Hematopoietic multipotent progenitor cell treated with erythropoietin and hydrocortisone succinate and interleukin-3 and kit ligand, for 17 days (in vitro differentiated cells): ENCODE measurements around the gene SHOC2.

Experiments used
- DNase-seq: peaks from one replicate; pipeline ENCODE4 v3.0.0-alpha.2; 2015; ENCODE audit warnings: low spot score

Gene SHOC2

DNA sequence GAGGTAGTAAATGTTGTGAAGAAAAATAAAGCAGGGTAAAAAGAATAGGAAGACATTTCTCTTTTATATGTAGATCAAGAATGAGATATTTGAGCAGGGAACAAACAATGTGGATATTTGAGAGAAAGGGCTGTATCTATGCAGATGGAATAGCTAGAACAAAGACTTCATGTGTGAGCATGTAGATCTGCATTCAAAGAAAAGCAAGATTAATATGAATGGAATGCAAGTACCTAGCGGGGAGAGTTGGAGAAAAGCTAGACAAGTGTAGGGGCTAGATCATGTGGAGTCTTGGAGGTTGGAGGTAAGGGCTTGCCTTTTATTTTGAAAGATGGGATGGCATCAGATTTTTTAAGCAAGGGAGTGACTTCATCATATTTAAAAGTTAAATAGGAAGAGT is 27.1 kb downstream of the SHOC2 start:
- no peak for DNase-seq

DNA sequence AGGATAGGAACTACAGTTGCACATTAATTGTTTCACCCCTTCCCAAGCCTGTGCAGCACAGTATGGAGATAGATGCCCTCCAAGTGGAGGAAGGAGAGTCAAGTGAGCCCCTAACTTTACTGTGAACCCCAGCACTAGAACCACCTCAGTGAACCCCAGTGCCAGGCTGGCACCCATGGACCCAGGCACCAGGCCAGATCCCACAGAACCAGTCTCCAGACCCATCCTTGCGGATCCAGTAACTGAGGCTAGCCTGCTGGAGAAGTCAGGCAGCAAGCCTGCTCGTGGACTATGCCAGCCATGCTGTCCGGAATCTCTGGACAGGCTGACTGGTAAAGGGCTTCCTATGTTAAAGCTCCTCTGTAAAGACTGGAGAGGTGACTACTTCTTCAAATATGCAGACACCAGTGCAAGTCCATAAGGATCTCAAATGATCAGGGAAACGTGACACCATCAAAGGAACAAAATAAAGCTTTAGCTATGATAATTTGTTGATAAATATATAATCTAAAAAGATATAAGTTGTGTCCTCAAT is 27.7 kb downstream of the SHOC2 start:
- DNase-seq = no peak

DNA sequence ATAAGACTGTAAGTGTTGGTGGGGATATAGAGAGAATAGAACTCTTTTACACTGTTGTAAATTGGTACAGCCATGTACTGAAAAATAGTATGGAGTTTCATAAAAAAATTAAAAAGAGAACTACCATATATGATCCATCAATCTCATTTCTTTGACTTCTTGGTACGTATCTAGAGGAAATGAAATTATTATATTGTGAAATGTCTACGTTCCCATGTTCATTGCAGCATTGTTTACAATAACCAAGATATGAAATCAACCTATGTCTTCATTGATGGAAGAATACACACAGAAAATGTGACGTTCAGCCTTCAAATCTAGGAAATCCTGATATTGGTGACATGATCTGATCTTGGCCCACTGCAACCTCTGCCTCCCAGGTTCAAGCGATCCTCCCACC is 32.0 kb downstream of the SHOC2 start:
- DNase-seq = no peak

DNA sequence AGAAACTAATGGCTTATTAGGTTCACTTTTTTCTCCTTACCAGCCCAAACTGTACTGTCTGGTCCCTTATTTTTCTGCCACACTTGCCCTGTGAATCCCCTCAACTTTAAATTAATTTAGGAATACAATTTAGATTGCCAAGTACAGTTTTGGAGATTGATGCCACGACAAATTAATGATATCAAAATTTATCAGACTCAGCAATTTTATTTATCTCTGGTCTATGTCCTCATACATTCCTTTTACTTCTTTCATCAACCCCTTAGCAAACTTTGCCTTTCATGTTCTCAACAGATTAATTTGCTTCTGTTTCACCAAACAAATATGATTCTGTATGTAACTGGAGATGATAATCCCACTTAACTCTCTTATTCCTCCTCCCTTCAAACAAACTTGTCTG is 38.2 kb downstream of the SHOC2 start:
- DNase-seq = no peak

DNA sequence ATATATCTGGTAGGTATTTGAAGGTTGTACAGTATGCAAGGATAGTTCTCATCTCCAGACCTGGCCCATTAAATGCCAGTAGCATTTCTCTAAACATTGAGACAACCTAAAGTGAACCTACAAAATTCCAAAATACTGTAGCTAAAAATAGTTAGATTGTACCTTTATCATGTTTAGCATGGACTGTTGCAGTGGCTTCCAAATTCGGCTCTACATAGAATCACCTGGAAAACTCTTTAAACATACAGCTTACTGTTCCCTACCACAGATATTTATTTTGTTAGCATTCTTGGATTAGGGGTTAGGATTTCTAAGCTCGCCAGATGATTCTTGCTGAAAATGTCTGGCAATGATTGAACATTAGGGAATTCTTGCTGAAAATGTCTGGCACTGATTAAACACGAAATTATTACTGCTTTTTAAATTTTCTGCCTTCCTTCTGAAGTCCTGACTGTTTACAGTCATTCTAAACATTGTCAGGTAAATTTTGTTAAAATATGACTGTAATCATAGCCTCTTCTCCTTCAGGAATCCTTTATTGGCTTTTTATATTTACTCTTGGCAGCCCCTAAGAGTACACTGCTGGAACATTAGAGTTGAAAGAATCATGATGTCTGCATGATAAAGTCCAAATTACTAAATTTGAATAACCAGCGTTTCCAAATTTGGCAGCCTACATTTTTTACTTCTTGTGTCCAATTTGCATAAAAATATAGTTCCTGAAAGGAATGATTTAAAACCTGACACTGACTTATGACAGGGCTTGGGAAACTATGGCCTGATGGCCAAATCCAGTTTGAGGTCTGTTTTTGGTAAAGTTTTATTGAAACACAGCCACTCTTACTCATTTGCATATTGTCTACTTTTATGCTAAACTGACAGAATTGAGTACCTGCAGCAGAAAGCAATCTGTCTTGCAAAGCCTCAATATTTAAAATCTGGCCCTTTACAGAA is 40.3 kb downstream of the SHOC2 start:
- no peak for DNase-seq

DNA sequence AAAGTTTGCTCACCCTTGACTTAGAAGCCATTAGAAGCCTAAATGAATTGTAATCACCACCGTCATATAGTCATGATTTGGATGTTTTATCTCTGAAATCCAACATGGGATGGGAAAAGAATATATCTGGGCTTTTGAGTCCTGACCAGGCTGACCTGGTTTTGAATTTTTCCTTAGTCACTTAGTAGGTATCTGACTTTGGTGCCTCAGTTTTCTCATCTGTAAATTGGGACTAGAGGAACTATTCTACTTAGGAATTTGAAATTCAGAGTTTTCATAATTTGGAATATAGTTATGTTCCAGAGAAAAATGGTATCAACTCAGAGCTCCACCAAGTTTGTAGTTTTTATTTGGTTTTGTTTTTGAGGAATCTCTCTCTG is 40.9 kb downstream of the SHOC2 start:
- DNase-seq = no peak

DNA sequence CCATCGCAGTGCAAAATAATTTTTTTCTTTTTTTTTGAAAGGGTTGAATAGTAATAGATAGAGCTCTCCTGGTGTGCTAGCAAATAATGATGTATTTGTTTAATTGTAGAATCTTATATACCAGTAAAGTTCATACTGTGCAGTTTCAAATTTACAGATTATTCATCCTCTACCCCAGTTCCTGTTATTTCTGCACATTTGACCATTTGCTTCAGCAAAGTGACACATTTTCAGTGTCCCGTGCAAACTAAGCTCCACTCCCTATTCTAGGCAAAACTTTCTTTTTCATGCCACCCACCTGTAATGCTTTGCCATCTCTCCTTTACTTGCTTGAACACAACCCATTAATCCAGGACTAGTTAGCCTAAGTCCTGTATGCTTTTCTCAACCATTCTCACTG is 43.0 kb downstream of the SHOC2 start:
- DNase-seq = no peak

DNA sequence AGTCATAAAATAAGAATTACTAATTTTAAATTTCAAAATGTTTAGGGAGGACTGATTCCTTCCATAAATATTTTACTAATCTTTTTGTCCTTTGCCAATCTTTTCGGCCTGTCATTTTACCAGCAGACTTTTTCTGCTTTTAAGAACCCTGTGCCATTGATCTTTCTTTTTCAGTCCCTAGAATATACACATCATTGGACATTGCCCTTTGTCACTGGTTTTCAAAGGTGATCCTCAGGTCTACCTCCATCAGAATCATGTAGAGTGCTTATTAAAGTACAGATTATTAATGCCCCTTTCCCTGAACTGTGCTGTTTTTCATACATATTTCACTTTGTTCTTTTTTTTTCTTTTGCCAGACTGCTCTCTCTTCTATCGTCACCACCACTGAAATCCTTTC is 43.8 kb downstream of the SHOC2 start:
- DNase-seq = no peak

DNA sequence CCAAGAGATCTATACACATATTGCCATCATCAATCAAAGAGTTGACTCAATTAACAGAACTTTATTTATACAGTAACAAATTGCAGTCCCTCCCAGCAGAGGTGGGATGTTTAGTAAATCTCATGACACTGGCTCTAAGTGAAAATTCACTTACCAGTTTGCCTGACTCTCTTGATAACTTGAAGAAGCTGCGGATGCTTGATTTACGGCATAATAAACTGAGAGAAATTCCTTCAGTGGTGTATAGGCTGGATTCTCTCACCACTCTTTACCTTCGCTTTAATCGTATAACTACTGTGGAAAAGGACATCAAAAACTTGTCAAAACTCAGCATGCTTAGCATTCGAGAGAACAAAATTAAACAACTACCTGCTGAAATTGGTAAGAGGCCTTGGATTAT is 45.3 kb downstream of the SHOC2 start:
- DNase-seq = no peak

DNA sequence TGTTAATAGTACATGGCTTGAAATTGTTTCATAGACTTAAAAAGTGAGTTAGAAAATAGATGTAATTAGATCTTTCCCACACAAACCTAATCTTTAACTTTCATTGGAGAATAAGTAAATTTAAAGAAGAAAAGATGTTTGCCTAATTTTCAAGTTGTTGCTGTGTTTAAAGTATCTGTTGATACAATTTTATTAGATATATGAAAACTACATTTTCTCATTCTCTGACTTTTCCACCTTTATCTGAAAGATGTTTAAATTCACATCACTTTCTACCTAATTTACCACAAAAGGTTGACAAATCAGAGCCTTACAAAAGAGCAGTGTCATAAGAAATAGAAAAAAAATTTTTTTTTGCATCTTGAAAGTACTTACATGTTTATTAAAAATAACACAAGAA is 45.8 kb downstream of the SHOC2 start:
- DNase-seq = no peak

DNA sequence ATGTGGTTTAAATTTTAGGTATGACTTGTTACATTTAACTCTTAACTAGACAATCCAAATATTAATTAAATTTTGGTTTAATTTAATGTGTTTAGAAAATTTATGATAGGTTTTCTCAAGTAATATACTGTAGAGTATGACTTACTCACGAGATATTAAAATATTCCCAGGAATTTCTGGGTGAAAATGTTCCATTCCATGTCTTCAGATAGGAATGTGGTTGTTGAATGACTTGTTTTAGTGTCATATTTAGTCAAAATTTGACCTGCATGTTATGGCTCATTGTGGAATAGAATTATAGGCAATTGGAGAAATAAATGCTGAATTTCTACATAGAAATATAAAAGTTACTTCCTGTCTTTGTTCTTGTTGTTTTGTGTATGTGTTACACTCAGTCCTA is 46.7 kb downstream of the SHOC2 start:
- DNase-seq = no peak

DNA sequence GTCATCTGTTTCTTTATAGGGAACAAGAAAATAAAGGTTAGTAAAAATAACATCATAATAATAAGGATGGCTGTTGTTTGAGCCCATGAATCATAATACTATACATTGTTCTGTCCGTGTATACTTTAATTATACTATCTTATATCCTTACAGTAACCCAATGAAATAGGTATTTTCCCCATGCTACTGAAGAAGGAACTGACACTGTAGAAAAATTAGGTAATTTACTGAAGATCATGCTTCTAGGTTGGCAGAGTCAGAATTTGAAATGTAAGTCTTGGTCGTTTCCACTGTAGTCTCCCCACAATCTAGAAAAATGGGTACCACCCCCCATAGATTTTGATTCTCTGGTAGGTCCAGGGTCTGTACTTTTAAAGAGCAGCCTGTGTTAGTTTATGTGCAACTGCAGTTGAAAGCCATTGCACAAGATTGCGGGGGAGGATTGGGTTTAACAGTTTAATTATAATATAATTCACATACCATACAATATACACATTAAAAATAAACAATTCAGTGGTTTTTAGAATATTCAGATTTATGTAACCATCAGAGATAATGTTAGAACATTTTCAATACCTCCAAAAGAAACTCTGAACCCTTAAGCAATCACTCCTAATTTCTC is 47.7 kb downstream of the SHOC2 start:
- no peak for DNase-seq

DNA sequence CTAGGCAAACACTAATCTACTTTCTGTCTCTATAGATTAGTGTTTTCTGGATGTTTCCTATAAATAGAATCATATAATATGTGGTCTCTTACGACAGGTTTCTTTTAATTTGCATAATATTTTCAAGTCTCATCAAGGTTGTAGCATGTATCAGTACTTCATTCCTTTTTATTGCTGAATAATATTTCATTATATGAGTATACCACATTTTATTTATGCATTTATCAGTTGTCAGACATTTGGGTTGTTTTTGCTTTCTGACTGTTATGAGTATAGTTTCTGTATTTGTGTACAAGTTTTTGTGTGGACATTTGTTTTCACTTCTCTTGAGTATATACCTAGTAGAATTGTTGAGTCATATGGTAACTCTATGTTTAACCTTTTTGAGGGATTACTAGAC is 48.2 kb downstream of the SHOC2 start:
- no peak for DNase-seq

DNA sequence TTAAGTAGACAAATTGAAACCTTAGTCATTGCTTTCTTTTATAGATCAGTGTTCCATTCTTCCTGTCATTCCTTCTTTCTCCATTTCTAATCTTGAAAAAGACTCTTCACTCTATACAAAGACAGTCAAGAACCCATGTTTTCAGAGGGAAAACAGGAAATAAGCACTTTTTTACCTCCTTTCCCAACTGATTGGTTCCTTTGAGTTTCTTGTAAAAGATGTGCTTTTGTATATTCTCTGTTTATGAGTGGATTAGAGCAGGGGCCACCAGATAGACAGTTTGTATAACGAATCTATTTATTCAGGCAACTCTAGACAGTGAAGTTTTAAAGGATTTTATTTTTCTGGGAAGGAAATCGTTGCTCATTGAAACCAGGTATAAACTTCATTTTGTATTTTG is 49.8 kb downstream of the SHOC2 start:
- DNase-seq = no peak

DNA sequence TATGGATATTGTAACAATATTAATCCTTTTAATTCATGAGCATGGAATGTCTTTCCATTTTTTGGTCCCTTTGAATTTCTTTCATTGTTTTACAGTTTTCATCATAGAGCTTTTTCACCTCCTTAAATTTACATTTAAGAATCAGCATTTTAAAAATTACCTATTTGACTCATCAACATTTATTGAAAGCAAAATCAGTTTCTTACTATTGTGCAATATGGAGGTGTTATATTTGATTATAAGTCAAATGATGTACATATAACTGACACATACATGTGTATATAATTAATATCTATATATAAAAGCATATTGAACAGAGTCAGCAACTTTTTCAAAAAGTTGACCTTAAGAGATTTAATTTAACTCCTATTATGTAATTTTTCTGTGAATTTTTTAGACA is 52.2 kb downstream of the SHOC2 start:
- no peak for DNase-seq

DNA sequence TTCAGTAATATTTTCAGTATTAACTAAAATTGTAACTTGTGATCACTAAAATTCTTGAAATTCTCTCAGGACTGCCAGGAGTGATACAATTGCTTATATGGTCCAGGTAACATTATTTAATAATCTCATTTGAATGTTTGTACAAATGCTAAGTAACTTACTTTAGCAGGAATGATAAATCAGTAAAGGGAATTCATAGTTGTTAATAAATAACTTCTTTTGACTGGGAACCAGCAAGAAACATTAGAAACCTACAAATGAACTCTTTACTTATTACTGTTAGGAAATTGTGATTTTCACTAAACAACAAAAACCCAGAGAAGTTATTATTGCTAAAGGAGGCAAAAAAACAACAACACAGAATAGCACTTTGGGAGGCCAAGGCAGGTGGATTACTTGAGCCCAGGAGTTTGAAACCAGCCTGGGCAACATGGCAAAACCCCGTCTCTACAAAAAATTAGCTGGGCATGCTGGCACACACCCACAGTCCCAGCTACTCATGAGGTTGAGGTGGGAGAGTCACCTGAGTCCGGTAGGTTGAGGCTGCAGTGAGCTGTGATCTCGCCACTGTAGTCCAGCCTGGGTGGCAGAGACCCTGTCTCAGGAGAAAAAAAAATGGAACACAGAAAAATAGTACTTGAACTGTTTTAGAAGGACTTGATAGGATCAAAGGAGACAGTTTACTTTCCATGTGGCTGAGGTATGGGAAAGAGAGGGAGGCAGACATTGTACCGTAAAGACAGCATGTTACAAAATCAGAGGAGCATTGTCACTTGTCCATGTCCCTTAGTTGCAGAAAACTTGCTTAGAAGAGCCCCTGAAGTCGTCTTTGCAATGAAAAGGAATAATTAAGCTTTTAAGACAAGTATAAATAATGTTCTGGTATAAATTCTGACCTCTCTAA is 53.1 kb downstream of the SHOC2 start:
- no peak for DNase-seq

DNA sequence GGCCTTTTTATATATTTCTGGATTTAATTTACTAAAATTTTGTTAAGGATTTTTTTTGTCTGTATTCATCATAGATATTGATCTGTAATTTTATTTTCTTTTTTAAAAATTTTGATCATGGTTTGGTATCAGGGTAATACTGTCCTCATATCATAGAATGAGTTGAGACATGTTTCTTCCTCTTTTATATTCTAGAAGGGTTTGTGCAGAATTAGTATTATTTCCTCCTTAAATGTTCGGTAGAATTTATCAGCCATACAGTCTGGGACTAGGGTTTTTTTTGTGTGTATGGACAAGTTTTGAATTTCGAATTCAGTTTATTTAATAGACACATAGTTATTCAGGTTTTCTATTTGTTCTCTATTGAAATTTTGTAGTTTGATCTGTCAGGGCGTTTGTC is 54.0 kb downstream of the SHOC2 start:
- no peak for DNase-seq

DNA sequence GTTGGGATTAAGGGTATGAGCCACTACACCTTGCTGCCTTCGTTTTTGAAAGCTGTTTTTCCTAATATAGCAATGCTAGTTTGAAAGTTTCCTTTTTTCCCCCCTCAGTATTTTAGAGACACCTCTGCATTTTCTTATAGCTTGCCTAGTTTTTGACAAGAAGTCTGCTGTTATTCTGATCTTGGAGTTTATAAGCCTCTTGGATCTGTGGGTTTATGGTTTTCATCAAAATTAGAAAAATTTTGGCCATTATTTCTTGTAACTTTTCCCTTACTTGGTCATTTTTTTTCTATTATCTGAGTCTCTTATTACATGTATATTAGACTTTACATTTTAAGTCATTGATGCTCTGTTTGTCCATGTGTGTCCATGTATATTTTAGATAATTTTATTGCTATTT is 57.2 kb downstream of the SHOC2 start:
- no peak for DNase-seq

DNA sequence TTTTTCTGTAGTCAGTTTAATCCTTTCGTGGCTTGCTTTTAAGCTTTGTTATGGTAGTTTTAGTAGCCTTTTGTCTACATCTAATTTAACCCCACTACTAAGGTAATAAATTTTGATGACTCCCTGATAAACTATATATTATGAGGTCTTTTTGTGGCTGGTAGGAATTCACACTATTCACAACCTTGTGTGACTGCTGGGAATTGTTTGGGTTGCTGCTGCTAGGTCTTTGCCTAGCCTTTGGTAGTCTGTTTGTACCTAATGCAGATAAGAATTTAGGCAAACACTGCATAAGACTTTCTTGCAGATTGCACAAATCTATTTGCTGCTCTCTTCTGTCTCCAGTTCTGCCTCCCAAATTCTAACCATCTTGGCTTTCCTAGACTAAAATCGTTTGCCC is 58.3 kb downstream of the SHOC2 start:
- DNase-seq = no peak

DNA sequence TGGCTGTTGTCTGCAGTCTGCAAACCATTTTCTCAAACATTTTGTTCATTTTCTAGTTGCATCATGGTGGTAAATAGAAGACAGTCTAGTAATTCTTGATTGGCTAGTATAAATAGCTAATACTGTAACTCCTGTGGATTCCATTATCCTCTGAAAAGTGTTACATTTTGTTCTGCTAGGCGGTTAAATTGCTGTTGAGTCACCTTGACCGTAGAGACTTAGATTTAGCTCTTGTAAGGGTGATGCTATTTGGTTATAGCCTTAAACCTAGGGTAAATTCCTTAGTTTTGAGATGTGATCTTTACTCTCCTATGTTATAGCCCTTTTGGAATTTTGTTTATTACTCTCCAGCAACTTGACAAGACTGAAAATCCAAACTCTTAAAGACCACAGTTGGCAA is 58.8 kb downstream of the SHOC2 start:
- no peak for DNase-seq

DNA sequence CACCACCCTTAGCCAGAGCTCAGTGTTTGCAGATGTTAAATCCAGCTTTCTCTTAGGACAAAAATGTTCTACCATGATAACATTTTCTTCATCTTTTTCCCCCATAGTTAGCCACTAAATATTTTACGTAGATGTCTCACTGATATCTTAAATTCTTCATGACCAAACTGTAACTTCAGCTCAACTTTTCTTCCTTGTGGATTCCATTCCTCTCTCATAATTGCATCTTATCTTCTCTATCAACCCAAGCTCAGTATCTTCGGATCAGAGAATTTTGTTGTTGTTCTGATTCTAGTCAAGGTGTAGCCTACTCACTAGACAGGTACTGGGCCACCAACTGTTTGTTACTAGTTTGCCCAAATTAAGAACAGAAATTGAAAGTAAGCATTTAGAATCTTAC is 60.2 kb downstream of the SHOC2 start:
- DNase-seq = no peak

DNA sequence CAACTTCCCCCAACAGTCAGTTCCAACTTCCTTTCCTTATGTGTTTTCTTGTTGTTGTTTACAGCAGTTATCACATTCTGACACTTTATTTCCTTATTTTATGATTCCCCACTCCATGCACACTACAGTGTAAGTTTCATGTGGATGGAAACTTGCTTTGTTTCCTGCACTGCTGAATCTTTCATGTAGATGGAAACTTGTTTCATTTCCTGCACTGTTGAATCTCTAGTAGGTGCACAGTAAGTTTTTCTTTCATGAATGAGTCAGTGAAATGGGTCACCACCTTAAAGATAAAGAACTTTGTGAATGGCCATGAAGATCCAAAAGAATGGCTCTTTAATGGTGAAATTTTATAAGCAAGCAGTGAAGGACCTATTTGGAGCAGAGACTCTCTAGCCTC is 61.4 kb downstream of the SHOC2 start:
- DNase-seq = no peak

DNA sequence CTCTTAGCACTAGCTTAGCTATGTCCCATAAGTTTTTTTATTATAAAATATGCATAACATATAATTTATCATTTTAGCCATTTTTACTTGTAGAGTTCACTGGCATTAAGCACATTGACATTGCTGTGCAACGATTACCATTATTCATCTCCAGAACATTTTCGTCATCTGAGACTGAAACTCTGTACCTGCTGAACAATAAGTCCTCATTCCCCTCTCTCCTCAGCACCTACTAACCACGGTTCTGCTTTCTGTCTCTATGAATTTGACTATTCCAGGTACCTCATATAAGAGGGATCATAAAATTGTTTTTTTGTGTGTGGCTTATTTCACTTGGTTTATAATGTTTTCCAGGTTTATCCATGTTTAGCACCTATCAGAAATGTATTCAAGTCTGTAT is 64.1 kb downstream of the SHOC2 start:
- no peak for DNase-seq
